ENCODE data around the gene PDLIM1.

The PDLIM1 gene, protein sequence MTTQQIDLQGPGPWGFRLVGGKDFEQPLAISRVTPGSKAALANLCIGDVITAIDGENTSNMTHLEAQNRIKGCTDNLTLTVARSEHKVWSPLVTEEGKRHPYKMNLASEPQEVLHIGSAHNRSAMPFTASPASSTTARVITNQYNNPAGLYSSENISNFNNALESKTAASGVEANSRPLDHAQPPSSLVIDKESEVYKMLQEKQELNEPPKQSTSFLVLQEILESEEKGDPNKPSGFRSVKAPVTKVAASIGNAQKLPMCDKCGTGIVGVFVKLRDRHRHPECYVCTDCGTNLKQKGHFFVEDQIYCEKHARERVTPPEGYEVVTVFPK

DNA sequence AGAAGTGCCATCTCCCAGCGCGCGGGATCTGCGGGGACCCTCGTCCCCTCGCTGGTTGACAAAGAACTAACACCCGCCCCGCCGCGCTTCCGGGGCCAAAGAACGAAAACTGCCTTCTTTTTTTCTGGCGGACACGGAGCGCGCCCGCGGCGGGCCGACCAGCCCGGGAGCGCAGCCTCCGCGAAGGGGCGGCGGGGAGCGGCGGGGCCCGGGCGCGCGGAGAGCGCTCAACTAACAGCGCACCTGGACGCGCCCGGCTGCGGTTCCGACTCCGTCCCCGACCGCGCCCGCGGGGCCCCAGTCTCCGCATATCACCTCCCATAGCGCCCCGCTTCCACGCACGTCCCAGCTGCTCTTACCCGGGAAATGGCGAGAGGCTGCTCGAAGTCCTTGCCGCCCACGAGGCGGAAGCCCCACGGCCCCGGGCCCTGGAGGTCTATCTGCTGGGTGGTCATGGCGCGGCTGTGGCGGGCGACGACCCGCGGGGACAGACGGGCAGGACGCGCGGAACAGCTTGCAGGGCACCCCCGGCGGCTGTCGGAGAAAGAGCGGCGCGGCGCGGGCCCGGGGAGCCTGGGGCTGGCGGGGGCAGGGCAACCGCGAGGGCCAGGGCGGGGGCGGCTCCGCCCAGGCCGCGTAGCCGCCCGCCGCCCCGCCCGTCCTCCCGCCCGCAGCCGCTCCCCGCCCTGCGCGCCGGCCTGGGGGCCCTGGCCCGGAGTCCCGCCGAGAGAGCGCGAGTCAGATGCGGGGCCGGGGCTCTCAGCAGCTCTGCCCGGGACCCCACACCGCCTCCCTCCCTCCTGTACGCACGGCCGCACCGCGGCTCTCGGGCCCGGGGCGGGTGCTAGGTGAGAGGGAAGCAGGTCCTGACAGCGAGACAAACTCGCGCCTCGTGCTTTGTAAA is at the start of gene PDLIM1:
PDLIM1 (minus strand) TSS at position 543 of the 904 bp plus-strand sequence; CDS start at position 455, 88 bp downstream.
- TF ChIP-seq, protein P1, sequence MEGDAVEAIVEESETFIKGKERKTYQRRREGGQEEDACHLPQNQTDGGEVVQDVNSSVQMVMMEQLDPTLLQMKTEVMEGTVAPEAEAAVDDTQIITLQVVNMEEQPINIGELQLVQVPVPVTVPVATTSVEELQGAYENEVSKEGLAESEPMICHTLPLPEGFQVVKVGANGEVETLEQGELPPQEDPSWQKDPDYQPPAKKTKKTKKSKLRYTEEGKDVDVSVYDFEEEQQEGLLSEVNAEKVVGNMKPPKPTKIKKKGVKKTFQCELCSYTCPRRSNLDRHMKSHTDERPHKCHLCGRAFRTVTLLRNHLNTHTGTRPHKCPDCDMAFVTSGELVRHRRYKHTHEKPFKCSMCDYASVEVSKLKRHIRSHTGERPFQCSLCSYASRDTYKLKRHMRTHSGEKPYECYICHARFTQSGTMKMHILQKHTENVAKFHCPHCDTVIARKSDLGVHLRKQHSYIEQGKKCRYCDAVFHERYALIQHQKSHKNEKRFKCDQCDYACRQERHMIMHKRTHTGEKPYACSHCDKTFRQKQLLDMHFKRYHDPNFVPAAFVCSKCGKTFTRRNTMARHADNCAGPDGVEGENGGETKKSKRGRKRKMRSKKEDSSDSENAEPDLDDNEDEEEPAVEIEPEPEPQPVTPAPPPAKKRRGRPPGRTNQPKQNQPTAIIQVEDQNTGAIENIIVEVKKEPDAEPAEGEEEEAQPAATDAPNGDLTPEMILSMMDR (IDR thresholded peaks at IDR 0.05; ENCODE audit: control insufficient read depth, extremely low read depth, insufficient read depth) = peak; percentile 25
- peak within 1 kb of the TSS; percentile 69 for H3K4me3 ChIP-seq (ENCODE audit: low read depth, low read length)
- DNase-seq (ENCODE audit: low read depth) = peak; percentile 4

DNA sequence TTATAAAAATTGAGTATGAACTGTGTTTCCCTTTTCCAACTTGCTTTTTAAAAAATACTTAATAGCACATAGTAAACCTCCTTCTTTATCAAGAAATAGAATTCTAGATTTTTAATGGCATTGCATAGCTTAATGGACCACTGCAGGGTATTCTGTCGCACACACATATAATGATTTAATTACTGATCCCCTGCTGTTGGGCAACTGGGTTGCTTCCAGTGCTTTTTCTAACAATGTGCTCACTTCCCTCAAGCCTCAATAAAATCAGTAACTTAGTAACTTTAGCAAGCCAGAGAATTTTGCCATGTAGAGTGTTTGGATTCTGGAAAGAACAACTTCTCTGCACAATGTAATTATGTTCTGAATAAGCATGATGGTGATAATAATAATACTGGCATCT is 49.1 kb upstream of the PDLIM1 start:
- no peak for DNase-seq (ENCODE audit: low read depth)

DNA sequence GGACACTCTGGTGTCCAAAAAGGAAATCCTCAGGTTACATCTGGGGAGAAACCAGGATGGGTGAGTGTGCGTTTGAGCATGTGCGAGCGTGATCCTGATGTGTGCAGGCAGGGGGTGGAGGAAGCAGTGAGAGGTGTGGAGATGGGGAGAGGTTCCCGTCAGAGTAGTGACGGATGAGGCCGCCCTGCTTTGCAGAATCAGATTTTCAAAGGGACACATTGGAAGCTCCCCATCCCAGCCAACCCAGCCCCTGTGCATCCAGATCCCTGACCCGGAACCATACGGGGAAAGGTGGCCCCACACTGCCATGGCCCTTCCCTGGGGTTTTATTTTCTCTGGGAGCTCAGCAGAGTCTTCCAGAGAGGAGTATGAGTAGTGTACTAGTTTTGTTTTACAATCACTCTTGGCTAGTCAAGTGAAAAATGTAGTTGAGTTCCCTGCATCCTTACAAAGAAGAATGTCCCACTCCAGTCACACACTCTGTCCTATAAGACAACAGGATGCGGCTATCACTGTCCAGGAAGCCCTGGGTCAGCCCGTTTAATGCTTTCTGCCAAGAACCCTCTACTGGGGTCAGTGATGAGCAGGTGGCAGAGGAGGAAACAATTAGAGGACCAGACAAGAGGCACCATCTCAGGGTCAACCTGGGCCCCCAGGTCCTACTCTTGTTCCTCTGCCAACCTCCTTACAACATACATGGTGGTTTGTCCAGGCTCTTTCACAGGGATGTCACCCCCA is 46.8 kb upstream of the PDLIM1 start:
- TF ChIP-seq, protein P1 (IDR thresholded peaks at IDR 0.05; ENCODE audit: control insufficient read depth, extremely low read depth, insufficient read depth) = no peak
- no peak for DNase-seq (ENCODE audit: low read depth)
- H3K4me3 ChIP-seq (ENCODE audit: low read depth, low read length) = no peak overlapping the region

More for the DNA sequence above, 49.1 kb upstream of the PDLIM1 start:
- TF ChIP-seq, protein P1 (IDR thresholded peaks at IDR 0.05; ENCODE audit: control insufficient read depth, extremely low read depth, insufficient read depth) = no peak
- no peak overlapping the region for H3K4me3 ChIP-seq (ENCODE audit: low read depth, low read length)

DNA sequence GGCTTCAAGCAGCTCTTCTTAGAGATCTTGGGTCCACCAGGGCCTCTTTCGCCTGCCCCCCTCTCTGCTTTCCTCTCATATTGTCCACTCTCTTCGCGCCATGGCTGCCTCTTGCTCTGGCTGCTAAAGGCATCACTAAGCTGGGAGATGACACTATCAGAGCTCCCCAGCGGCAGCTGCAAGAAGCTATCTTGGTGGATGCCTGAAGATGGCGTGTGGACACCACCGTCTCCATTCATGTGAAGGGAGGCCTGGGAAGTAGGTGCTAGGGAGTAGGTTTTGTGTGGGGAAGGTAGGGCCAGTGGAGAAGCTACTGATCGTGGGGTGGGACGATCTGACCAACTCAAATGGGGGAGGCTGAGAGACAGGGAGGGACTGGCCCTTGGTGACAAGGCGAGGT is 45.9 kb upstream of the PDLIM1 start:
- DNase-seq (ENCODE audit: low read depth) = no peak
- H3K4me3 ChIP-seq (ENCODE audit: low read depth, low read length) = no peak overlapping the region
- TF ChIP-seq, protein P1 (IDR thresholded peaks at IDR 0.05; ENCODE audit: control insufficient read depth, extremely low read depth, insufficient read depth) = no peak

DNA sequence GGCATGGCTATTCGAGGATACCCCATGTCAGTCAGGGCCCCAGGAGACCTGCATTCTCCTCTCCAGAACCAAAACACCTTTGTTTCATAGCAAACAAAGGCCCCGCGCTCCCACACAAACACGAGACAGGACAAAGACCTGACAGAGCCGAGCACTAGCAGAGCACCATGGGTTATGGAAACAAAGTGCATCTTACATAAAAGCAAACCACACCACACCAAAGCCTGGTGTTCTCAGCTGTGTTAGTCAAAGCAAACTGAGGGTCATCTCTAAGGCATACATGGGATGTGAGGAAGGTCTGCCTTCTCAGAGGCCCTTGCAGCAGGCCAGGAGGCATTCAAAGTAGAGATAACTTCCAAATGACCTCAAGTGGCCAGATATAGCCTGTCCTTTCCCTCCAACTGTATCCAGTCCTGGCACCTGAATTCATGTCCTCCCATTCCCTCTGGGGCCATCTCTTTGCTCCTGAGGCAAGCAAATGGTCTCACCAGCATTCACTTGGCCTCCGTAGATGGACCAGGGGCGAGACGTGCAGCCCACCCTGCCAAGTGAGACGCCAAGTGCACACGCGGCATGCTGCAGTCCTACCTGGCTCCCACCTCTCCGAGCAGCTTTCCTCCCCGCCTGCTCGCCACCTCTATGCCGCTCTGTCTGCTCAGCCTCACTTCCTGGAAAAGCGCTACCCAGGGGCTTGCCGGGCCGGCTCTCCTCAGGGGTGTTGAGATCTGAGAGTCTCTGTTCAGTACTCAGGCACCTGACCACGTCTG is 45.3 kb upstream of the PDLIM1 start:
- no peak overlapping the region for H3K4me3 ChIP-seq (ENCODE audit: low read depth, low read length)
- DNase-seq (ENCODE audit: low read depth) = no peak
- TF ChIP-seq, protein P1 (IDR thresholded peaks at IDR 0.05; ENCODE audit: control insufficient read depth, extremely low read depth, insufficient read depth) = no peak

DNA sequence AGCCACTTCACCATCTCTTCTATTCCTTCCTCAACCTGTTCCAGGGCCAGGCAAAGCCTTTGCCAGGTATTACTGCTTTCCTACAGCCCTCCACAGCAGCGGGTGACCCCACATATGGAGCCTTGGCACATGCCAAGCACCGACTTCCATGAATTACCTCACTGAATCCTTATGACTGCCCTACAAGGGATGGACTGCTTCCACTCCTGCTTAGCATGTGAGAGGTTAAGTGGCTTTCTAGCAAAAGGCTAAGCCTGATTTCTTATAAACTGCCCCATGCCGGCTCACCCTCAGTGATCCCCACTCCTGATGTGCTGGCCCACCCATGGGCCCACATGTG is 44.0 kb upstream of the PDLIM1 start:
- no peak overlapping the region for H3K4me3 ChIP-seq (ENCODE audit: low read depth, low read length)
- TF ChIP-seq, protein P1 (IDR thresholded peaks at IDR 0.05; ENCODE audit: control insufficient read depth, extremely low read depth, insufficient read depth) = no peak
- no peak for DNase-seq (ENCODE audit: low read depth)

All from LNCaP clone FGC (cell line).